ENCODE measurements around the gene UNC13D. TPM values are rescaled to one million over a fixed set of nuclear protein-coding genes. Genes with fewer than 3 reads are reported as not detected.

Gene UNC13D
- total and polyA plus RNA-seq, 9 of the 15 experiments (the other 6 are each of a cell fraction or from before 2014, with no cell fraction given), result 0.86 to 244 (median 69.2) TPM

GRCh38 chr17:75855310-75856061 is 11.3 kb upstream of the UNC13D start, which contains the start of gene WBP2 (continued):
- TF ChIP-seq SOX6 (IDR thresholded peaks at IDR 0.05), result peak; percentile 32; the same call in 1 of the 2 replicates
- TF ChIP-seq BMI1 (IDR thresholded peaks at IDR 0.05; ENCODE audit: low read length), result no peak
- TF ChIP-seq SAFB (IDR thresholded peaks at IDR 0.05; ENCODE audit: borderline replicate concordance, low read depth, low read length), result no peak
- TF ChIP-seq PHF8 (IDR thresholded peaks at IDR 0.05; ENCODE audit: borderline replicate concordance, low read length), result peak; percentile 90
- TF ChIP-seq ZNF384 (IDR thresholded peaks at IDR 0.05; ENCODE audit: low read depth, low read length), result no peak
- TF ChIP-seq IRF9 (tag; IDR thresholded peaks at IDR 0.05), result no peak
- 0 out of 2 replicates have a peak, but pooled peaks have one; percentile 12 for TF ChIP-seq ZNF165 (CRISPR knock-in tag; IDR thresholded peaks at IDR 0.05; ENCODE audit: borderline replicate concordance)
- TF ChIP-seq RHOXF2B (CRISPR knock-in tag; conservative IDR thresholded peaks at IDR 0.05), result 0 out of 2 replicates have a peak, but pooled peaks have one; percentile 55
- TF ChIP-seq CHCHD3 (CRISPR knock-in tag; IDR thresholded peaks at IDR 0.05), result no peak
- no peak for TF ChIP-seq TCF7L2 (IDR thresholded peaks at IDR 0.05; ENCODE audit: low read depth, low read length)
- TF ChIP-seq RBBP5 (IDR thresholded peaks at IDR 0.05; ENCODE audit: borderline replicate concordance, insufficient read depth, low read length, poor library complexity, severe bottlenecking), result peak; percentile 58
- no peak for TF ChIP-seq ZNF280A (IDR thresholded peaks at IDR 0.05; ENCODE audit: low read depth, partially characterized antibody)
- TF ChIP-seq ZNF23 (CRISPR knock-in tag; IDR thresholded peaks at IDR 0.05), result no peak
- TF ChIP-seq GATAD2A (IDR thresholded peaks at IDR 0.05), result no peak
- no peak for TF ChIP-seq CBFB (CRISPR knock-in tag; IDR thresholded peaks at IDR 0.05)
- no peak for TF ChIP-seq PRMT5 (CRISPR knock-in tag; IDR thresholded peaks at IDR 0.05)
- TF ChIP-seq NCOA6 (IDR thresholded peaks at IDR 0.05), result no peak
- TF ChIP-seq CBX2 (IDR thresholded peaks at IDR 0.05; ENCODE audit: insufficient read depth, low read length, poor library complexity, severe bottlenecking), result no peak
- TF ChIP-seq KDM4B (IDR thresholded peaks at IDR 0.05; ENCODE audit: borderline replicate concordance in 2 of 2, low read depth in 1 of 2), result peak in 1 of 2 experiments; percentile 16; a peak in 1 of 4 replicates
- no peak; the same call in 1 of the 2 replicates for TF ChIP-seq ZBTB1 (CRISPR knock-in tag; IDR thresholded peaks at IDR 0.05; ENCODE audit: borderline replicate concordance, low read depth)
- no peak for TF ChIP-seq SMAD4 (CRISPR knock-in tag; conservative IDR thresholded peaks at IDR 0.05)
- peak; percentile 74; the same call in 1 of the 2 replicates for TF ChIP-seq TAF15 (IDR thresholded peaks at IDR 0.05; ENCODE audit: low read depth, low read length)
- TF ChIP-seq ZNF444 (CRISPR knock-in tag; IDR thresholded peaks at IDR 0.05), result no peak
